MM.1S (cell line): Measurements from ENCODE around the gene TNIP1.

Source experiments
- DNase-seq: peaks from one replicate; pipeline ENCODE4 v3.0.0-alpha.2; 2015
- H2AFZ ChIP-seq: fragments of 300-600 bp; sonication (generic); 2 replicates; pipeline ENCODE4 v1.6.0; 2016; ENCODE audit warnings: antibody characterized with exemption, low read length
- H3F3A ChIP-seq: fragments of 300-600 bp; sonication (generic); 2 replicates; pipeline ENCODE4 v1.6.1; 2016; ENCODE audit warnings: mild to moderate bottlenecking, antibody characterized with exemption, low read length, moderate library complexity, mixed read lengths; ENCODE audit not compliant: insufficient read depth
- H3K27ac ChIP-seq: fragments of 300-600 bp; sonication (generic); 2 replicates; pipeline ENCODE4 v1.5.1; 2016; ENCODE audit warnings: mild to moderate bottlenecking, low read length
- H3K27me3 ChIP-seq: fragments of 300-600 bp; sonication (generic); replicated peaks from 2 replicates; pipeline ENCODE4 v1.6.0; 2016; ENCODE audit warnings: low read length; ENCODE audit not compliant: insufficient read depth
- H3K36me3 ChIP-seq: fragments of 300-600 bp; sonication (generic); replicated peaks from 2 replicates; pipeline ENCODE4 v1.6.1; 2016; ENCODE audit warnings: mild to moderate bottlenecking, low read length, mixed read lengths; ENCODE audit not compliant: insufficient read depth
- H3K4me1 ChIP-seq: fragments of 300-600 bp; sonication (generic); 2 replicates; pipeline ENCODE4 v1.6.1; 2016; ENCODE audit warnings: low read length, mixed read lengths
- H3K4me2 ChIP-seq: fragments of 300-600 bp; sonication (generic); 2 replicates; pipeline ENCODE4 v1.6.0; 2016; ENCODE audit warnings: low read depth, low read length
- H3K4me3 ChIP-seq: fragments of 300-600 bp; sonication (generic); 2 replicates; pipeline ENCODE4 v1.5.1; 2016; ENCODE audit warnings: low read length, mixed read lengths
- H3K79me2 ChIP-seq: fragments of 300-600 bp; sonication (generic); 2 replicates; pipeline ENCODE4 v1.6.1; 2016; ENCODE audit warnings: mixed run types, low read length, mixed read lengths
- H3K9ac ChIP-seq: fragments of 300-600 bp; sonication (generic); 2 replicates; pipeline ENCODE4 v1.6.1; 2016; ENCODE audit warnings: low read length, mixed read lengths
- H3K9me2 ChIP-seq: fragments of 300-600 bp; sonication (generic); replicated peaks from 2 replicates; pipeline ENCODE4 v1.6.1; 2016; ENCODE audit warnings: mild to moderate bottlenecking, low read length, mixed read lengths; ENCODE audit not compliant: insufficient read depth
- H3K9me3 ChIP-seq: fragments of 300-600 bp; sonication (generic); replicated peaks from 2 replicates; pipeline ENCODE4 v1.6.1; 2016; ENCODE audit warnings: mild to moderate bottlenecking, low read length, mixed read lengths; ENCODE audit not compliant: insufficient read depth
- H4K20me1 ChIP-seq: fragments of 300-600 bp; sonication (generic); 2 replicates; pipeline ENCODE4 v1.6.1; 2016; ENCODE audit warnings: mild to moderate bottlenecking, low read length, moderate library complexity, mixed read lengths; ENCODE audit not compliant: insufficient read depth
- EZH2 ChIP-seq: fragments of 300-600 bp; sonication (generic); optimal IDR thresholded peaks from 2 replicates; pipeline ENCODE3; 2017; ENCODE audit warnings: low read depth, mild to moderate bottlenecking, antibody characterized with exemption, low read length, mixed read lengths
- EZH2phosphoT487 ChIP-seq: fragments of 300-600 bp; sonication (generic); IDR thresholded peaks from 2 replicates; pipeline ENCODE4 v1.6.1; 2018; ENCODE audit warnings: antibody characterized with exemption, low read length
- TF ChIP-seq, protein P1 (sequence below): fragments of 300-600 bp; sonication (generic); IDR thresholded peaks from 2 replicates; pipeline ENCODE4 v1.5.1; 2016; ENCODE audit warnings: antibody characterized with exemption, low read length, mixed read lengths

Gene TNIP1

GRCh38 chr5:151123897-151124751 is 43.3 kb upstream of the TNIP1 start:
- Histone ChIP-seq H3K4me3 (no peak overlapping the region), H3F3A (peaks cover 9% of the 10 kb centered on the region), H3K9me2 (no peaks in the 10 kb centered on the region), H4K20me1 (no peaks in the 10 kb centered on the region), H3K9ac (no peak overlapping the region), H3K9me3 (no peaks in the 10 kb centered on the region), H3K4me2 (no peak overlapping the region), H3K79me2 (peaks cover 62% of the 10 kb centered on the region), H3K36me3 (peaks cover 36% of the 10 kb centered on the region), H2AFZ (no peak overlapping the region), H3K27ac (no peak overlapping the region), H3K27me3 (no peaks in the 10 kb centered on the region), H3K4me1 (peaks cover 3% of the 10 kb centered on the region; the same call in 1 of the 2 replicates)
- DNase-seq = no peak
- TF ChIP-seq EZH2 (no peak), EZH2phosphoT487 (no peak)
- TF ChIP-seq, protein P1, sequence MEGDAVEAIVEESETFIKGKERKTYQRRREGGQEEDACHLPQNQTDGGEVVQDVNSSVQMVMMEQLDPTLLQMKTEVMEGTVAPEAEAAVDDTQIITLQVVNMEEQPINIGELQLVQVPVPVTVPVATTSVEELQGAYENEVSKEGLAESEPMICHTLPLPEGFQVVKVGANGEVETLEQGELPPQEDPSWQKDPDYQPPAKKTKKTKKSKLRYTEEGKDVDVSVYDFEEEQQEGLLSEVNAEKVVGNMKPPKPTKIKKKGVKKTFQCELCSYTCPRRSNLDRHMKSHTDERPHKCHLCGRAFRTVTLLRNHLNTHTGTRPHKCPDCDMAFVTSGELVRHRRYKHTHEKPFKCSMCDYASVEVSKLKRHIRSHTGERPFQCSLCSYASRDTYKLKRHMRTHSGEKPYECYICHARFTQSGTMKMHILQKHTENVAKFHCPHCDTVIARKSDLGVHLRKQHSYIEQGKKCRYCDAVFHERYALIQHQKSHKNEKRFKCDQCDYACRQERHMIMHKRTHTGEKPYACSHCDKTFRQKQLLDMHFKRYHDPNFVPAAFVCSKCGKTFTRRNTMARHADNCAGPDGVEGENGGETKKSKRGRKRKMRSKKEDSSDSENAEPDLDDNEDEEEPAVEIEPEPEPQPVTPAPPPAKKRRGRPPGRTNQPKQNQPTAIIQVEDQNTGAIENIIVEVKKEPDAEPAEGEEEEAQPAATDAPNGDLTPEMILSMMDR = no peak

DNA sequence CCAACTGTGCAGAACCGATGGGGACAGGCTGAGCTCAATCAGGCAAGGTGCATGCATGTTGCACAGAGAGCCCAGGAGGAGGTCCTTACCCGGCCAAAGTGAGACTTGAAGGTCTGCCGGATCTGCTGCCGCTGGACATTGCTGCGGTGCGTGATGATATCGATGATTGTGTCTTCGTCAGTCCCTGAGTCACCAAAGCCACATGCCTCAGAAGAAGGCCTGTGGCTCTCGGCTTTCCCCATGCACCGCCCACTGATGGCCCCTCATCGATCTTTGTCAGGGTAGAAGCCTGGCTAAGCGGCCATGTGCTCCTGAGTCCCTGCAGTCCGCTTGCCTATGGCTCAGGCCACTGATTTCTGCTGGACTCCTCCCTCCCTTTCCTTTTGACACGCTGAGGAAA is 42.0 kb upstream of the TNIP1 start:
- Histone ChIP-seq H3K79me2 (peaks cover 52% of the 10 kb centered on the region), H3K9me2 (no peaks in the 10 kb centered on the region), H3K4me3 (no peak overlapping the region), H3K27me3 (no peaks in the 10 kb centered on the region), H3K9ac (no peak overlapping the region), H3K36me3 (peaks cover 31% of the 10 kb centered on the region), H2AFZ (no peak overlapping the region), H3K4me2 (no peak overlapping the region), H3F3A (peaks cover 3% of the 10 kb centered on the region), H3K4me1 (peaks cover 3% of the 10 kb centered on the region; the same call in 1 of the 2 replicates), H3K27ac (no peak overlapping the region), H4K20me1 (no peaks in the 10 kb centered on the region), H3K9me3 (no peaks in the 10 kb centered on the region)
- TF ChIP-seq EZH2 (no peak), EZH2phosphoT487 (no peak)
- TF ChIP-seq, protein P1 = no peak
- no peak for DNase-seq

GRCh38 chr5:151121665-151122064 is 40.8 kb upstream of the TNIP1 start:
- H2AFZ ChIP-seq = no peak overlapping the region
- no peaks in the 10 kb centered on the region for H3K9me2 ChIP-seq
- no peak overlapping the region for H3K9ac ChIP-seq
- H3K4me3 ChIP-seq = no peak overlapping the region
- DNase-seq = no peak
- peaks cover 3% of the 10 kb centered on the region; the same call in 1 of the 2 replicates for H3K4me1 ChIP-seq
- no peaks in the 10 kb centered on the region for H3K27me3 ChIP-seq
- peaks cover 4% of the 10 kb centered on the region for H3F3A ChIP-seq
- no peak for TF ChIP-seq EZH2
- H3K9me3 ChIP-seq = no peaks in the 10 kb centered on the region
- H3K36me3 ChIP-seq = peaks cover 29% of the 10 kb centered on the region
- peaks cover 47% of the 10 kb centered on the region for H3K79me2 ChIP-seq
- H3K27ac ChIP-seq = no peak overlapping the region
- no peak overlapping the region for H3K4me2 ChIP-seq
- no peaks in the 10 kb centered on the region for H4K20me1 ChIP-seq

DNA sequence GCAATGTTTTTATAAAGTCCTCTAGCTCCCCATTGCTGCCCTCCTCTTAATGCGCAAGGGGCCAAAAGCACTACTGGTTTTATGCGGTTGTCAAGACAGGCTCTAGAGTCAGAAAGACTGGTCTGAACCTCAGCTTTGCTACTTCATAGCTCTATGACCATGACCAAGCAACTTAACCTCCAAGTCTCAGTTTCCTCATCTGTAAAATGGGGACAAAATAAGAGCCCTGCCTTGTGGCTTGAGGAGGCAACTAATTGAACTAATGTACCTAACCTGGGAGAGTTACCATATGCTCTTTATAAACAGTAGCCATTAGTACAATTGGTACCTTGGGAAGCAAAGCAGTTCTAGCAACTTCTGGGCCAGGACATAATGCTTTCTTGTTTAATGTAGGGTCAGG is 40.3 kb upstream of the TNIP1 start:
- peaks cover 47% of the 10 kb centered on the region for H3K79me2 ChIP-seq
- H3K27ac ChIP-seq = no peak overlapping the region
- no peaks in the 10 kb centered on the region for H3K9me2 ChIP-seq
- H2AFZ ChIP-seq = no peak overlapping the region
- no peak for DNase-seq
- no peak overlapping the region for H3K9ac ChIP-seq
- no peak overlapping the region for H3K4me2 ChIP-seq
- TF ChIP-seq EZH2 (no peak), EZH2phosphoT487 (no peak)
- TF ChIP-seq, protein P1 = no peak
- H3K4me3 ChIP-seq = no peak overlapping the region
- H4K20me1 ChIP-seq = no peaks in the 10 kb centered on the region
- peaks cover 6% of the 10 kb centered on the region for H3F3A ChIP-seq
- no peaks in the 10 kb centered on the region for H3K27me3 ChIP-seq
- H3K36me3 ChIP-seq = peaks cover 29% of the 10 kb centered on the region
- no peaks in the 10 kb centered on the region for H3K4me1 ChIP-seq
- no peaks in the 10 kb centered on the region for H3K9me3 ChIP-seq
